ENCODE results near the gene PTPRJ.

DNA sequence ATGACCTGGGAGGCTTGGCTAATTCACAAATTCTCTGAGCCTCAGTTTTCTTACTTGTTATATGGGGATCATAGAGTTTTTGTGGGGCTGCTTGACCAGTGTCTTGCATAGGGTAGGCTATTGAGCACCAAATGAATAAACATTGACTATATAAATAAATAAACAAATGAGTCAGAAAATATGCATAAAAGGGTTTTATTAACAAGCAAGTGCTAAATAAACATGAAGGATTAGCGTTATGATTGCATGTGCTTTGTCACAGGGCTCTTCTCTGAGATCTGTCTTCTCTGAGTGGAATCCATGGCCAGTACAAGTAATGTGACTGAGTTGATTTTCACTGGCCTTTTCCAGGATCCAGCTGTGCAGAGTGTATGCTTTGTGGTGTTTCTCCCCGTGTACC, 236.2 kb downstream of the PTPRJ start, which contains the start of gene OR4B1:
- TF ChIP-seq, protein P1, sequence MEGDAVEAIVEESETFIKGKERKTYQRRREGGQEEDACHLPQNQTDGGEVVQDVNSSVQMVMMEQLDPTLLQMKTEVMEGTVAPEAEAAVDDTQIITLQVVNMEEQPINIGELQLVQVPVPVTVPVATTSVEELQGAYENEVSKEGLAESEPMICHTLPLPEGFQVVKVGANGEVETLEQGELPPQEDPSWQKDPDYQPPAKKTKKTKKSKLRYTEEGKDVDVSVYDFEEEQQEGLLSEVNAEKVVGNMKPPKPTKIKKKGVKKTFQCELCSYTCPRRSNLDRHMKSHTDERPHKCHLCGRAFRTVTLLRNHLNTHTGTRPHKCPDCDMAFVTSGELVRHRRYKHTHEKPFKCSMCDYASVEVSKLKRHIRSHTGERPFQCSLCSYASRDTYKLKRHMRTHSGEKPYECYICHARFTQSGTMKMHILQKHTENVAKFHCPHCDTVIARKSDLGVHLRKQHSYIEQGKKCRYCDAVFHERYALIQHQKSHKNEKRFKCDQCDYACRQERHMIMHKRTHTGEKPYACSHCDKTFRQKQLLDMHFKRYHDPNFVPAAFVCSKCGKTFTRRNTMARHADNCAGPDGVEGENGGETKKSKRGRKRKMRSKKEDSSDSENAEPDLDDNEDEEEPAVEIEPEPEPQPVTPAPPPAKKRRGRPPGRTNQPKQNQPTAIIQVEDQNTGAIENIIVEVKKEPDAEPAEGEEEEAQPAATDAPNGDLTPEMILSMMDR (conservative IDR thresholded peaks at IDR 0.05; ENCODE audit: low read depth, low read length) = no peak
- no peak for TF ChIP-seq POLR2A (IDR thresholded peaks at IDR 0.05; ENCODE audit: low read depth, low read length)
- TF ChIP-seq SMC3 (IDR thresholded peaks at IDR 0.05; ENCODE audit: low read depth, low read length) = no peak
- TF ChIP-seq, protein P2, sequence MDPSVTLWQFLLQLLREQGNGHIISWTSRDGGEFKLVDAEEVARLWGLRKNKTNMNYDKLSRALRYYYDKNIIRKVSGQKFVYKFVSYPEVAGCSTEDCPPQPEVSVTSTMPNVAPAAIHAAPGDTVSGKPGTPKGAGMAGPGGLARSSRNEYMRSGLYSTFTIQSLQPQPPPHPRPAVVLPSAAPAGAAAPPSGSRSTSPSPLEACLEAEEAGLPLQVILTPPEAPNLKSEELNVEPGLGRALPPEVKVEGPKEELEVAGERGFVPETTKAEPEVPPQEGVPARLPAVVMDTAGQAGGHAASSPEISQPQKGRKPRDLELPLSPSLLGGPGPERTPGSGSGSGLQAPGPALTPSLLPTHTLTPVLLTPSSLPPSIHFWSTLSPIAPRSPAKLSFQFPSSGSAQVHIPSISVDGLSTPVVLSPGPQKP (IDR thresholded peaks at IDR 0.05; ENCODE audit: borderline replicate concordance, low read depth, low read length) = no peak
- no peak for TF ChIP-seq RCOR1 (IDR thresholded peaks at IDR 0.05; ENCODE audit: insufficient replicate concordance, low read length)
- no peak for TF ChIP-seq MXI1 (IDR thresholded peaks at IDR 0.05; ENCODE audit: borderline replicate concordance, low read depth, low read length)
- TF ChIP-seq RAD21 (IDR thresholded peaks at IDR 0.05; ENCODE audit: low read length) = no peak
- TF ChIP-seq NFE2L2 (IDR thresholded peaks at IDR 0.05; ENCODE audit: low read depth, low read length) = no peak
- TF ChIP-seq, protein P3, sequence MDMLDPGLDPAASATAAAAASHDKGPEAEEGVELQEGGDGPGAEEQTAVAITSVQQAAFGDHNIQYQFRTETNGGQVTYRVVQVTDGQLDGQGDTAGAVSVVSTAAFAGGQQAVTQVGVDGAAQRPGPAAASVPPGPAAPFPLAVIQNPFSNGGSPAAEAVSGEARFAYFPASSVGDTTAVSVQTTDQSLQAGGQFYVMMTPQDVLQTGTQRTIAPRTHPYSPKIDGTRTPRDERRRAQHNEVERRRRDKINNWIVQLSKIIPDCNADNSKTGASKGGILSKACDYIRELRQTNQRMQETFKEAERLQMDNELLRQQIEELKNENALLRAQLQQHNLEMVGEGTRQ (IDR thresholded peaks at IDR 0.05; ENCODE audit: low read depth, low read length) = no peak
